HEK293 (cell line): ENCODE measurements around the gene FAM118B.

Source experiments
- CTCF ChIA-PET: fragments of 350-600 bp; formaldehyde crosslinking; extraction: SDS; loops from one replicate; lab custom pipeline; 2021; ENCODE audit warnings: antibody characterized with exemption; lab: Yijun Ruan, JAX
- POLR2A ChIA-PET: fragments of 300-600 bp; formaldehyde crosslinking; extraction: SDS; loops from one replicate; lab custom pipeline; 2020; ENCODE audit warnings: antibody characterized with exemption, inconsistent platforms; lab: Yijun Ruan, JAX
- H3K27ac ChIP-seq: fragments of 200-500 bp; sonication (Bioruptor generic); 2 replicates; pipeline ENCODE4 v1.5.1; 2014; ENCODE audit warnings: low read depth, low read length, control low read depth, inconsistent platforms; ENCODE audit errors: extremely low read depth
- H3K36me3 ChIP-seq, 2 experiments: fragments of 200-500 bp in 1 of 2; sonication (Bioruptor generic) in 1 of 2; 1 replicate in 1 of 2; 2 replicates in 1 of 2; pipeline ENCODE4 v1.5.1; 2014 to 2017; ENCODE audit warnings: inconsistent platforms in 2 of 2, low read length in 2 of 2; ENCODE audit not compliant: control insufficient read depth in 2 of 2, insufficient read depth in 1 of 2
- H3K4me1 ChIP-seq: fragments of 200-500 bp; sonication (Bioruptor generic); 2 replicates; pipeline ENCODE4 v1.5.1; 2014; ENCODE audit warnings: mild to moderate bottlenecking, low read length, inconsistent platforms; ENCODE audit not compliant: control insufficient read depth, insufficient read depth
- H3K4me3 ChIP-seq: 2 replicates; pipeline ENCODE4 v1.5.1; 2011; ENCODE audit warnings: low read depth, mild to moderate bottlenecking, control low read depth, low read length, moderate library complexity
- H3K9me3 ChIP-seq: fragments of 200-500 bp; sonication (Bioruptor generic); 2 replicates; pipeline ENCODE4 v1.5.1; 2014; ENCODE audit warnings: low read depth, low read length, inconsistent platforms; ENCODE audit not compliant: control insufficient read depth, insufficient read depth
- BCL11A ChIP-seq: fragments of 450-650 bp; formaldehyde crosslinking; IDR thresholded peaks from 2 replicates; pipeline ENCODE4 v1.5.1; 2016; ENCODE audit warnings: low read depth, missing biosample characterization, missing genetic modification characterization
- GLIS1 ChIP-seq: fragments of 450-650 bp; formaldehyde crosslinking; IDR thresholded peaks from 2 replicates; pipeline ENCODE4 v1.5.1; 2016; ENCODE audit warnings: missing biosample characterization, missing genetic modification characterization
- INSM2 ChIP-seq: fragments of 450-650 bp; formaldehyde crosslinking; IDR thresholded peaks from 2 replicates; pipeline ENCODE4 v1.5.1; 2016; ENCODE audit warnings: missing biosample characterization, missing genetic modification characterization
- MEIS1 ChIP-seq: sonication (generic); formaldehyde crosslinking; IDR thresholded peaks from 2 replicates; pipeline ENCODE4 v1.8.1; 2022; ENCODE audit warnings: missing genetic modification reagents, mild to moderate bottlenecking, borderline replicate concordance
- REST ChIP-seq: fragments of 450-650 bp; formaldehyde crosslinking; IDR thresholded peaks from 2 replicates; pipeline ENCODE4 v1.5.1; 2016; ENCODE audit warnings: missing biosample characterization, missing genetic modification characterization
- ZBTB17 ChIP-seq: fragments of 450-650 bp; formaldehyde crosslinking; IDR thresholded peaks from 2 replicates; pipeline ENCODE4 v1.5.1; 2016; ENCODE audit warnings: missing biosample characterization, missing genetic modification characterization
- ZNF132 ChIP-seq: fragments of 450-650 bp; formaldehyde crosslinking; IDR thresholded peaks from 2 replicates; pipeline ENCODE4 v1.5.1; 2017; ENCODE audit warnings: missing biosample characterization, missing genetic modification characterization, borderline replicate concordance
- ZNF146 ChIP-seq: fragments of 450-650 bp; formaldehyde crosslinking; IDR thresholded peaks from 2 replicates; pipeline ENCODE4 v1.5.1; 2016; ENCODE audit warnings: missing biosample characterization, missing genetic modification characterization
- ZNF184 ChIP-seq: fragments of 450-650 bp; IDR thresholded peaks from 2 replicates; pipeline ENCODE4 v1.5.1; 2018; ENCODE audit warnings: missing biosample characterization, mild to moderate bottlenecking, missing genetic modification characterization
- ZNF214 ChIP-seq: fragments of 450-650 bp; formaldehyde crosslinking; IDR thresholded peaks from 2 replicates; pipeline ENCODE4 v1.5.1; 2017; ENCODE audit warnings: missing biosample characterization, mild to moderate bottlenecking, missing genetic modification characterization, borderline replicate concordance
- ZNF248 ChIP-seq: fragments of 450-650 bp; formaldehyde crosslinking; IDR thresholded peaks from 2 replicates; pipeline ENCODE4 v1.5.1; 2017; ENCODE audit warnings: missing biosample characterization, missing genetic modification characterization
- ZNF416 ChIP-seq: fragments of 450-650 bp; formaldehyde crosslinking; IDR thresholded peaks from 2 replicates; pipeline ENCODE4 v1.5.1; 2016; ENCODE audit warnings: missing biosample characterization, missing genetic modification characterization
- ZNF488 ChIP-seq: fragments of 450-650 bp; formaldehyde crosslinking; IDR thresholded peaks from 2 replicates; pipeline ENCODE4 v1.5.1; 2016; ENCODE audit warnings: missing biosample characterization, missing genetic modification characterization
- ZNF660 ChIP-seq: fragments of 450-650 bp; IDR thresholded peaks from 2 replicates; pipeline ENCODE4 v1.5.1; 2018; ENCODE audit warnings: missing biosample characterization, mild to moderate bottlenecking, missing genetic modification characterization
- ZSCAN16 ChIP-seq: fragments of 450-650 bp; formaldehyde crosslinking; IDR thresholded peaks from 2 replicates; pipeline ENCODE4 v1.5.1; 2016; ENCODE audit warnings: missing biosample characterization, missing genetic modification characterization
- ZSCAN30 ChIP-seq: fragments of 450-650 bp; IDR thresholded peaks from 2 replicates; pipeline ENCODE4 v1.5.1; 2018; ENCODE audit warnings: missing biosample characterization, mild to moderate bottlenecking, missing genetic modification characterization, moderate library complexity

FAM118B gene

GRCh38 chr11:126181939-126182730, 29.4 kb upstream of the FAM118B start (continued):
- TF ChIP-seq REST (tag by site-specific recombination) (no peak), ZSCAN30 (tag by site-specific recombination) (no peak), GLIS1 (tag by site-specific recombination) (no peak)

- Histone ChIP-seq H3K27ac (no peak overlapping the region), H3K4me1 (no peaks in the 10 kb centered on the region), H3K9me3 (no peaks in the 10 kb centered on the region), H3K36me3 (no peaks in the 10 kb centered on the region), H3K4me3 (no peak overlapping the region)
- TF ChIP-seq ZNF488 (tag by site-specific recombination) (no peak), BCL11A (tag by site-specific recombination) (no peak), ZNF416 (tag by site-specific recombination) (no peak), ZNF184 (no peak), REST (tag by site-specific recombination) (no peak), ZNF132 (tag by site-specific recombination) (no peak), ZBTB17 (tag by site-specific recombination) (no peak), INSM2 (tag by site-specific recombination) (no peak), ZNF248 (tag by site-specific recombination) (no peak), ZNF660 (tag by site-specific recombination) (no peak), MEIS1 (CRISPR knock-in tag) (no peak), ZSCAN16 (tag by site-specific recombination) (no peak), ZNF214 (no peak), ZNF146 (no peak)
- CTCF ChIA-PET, result interaction anchor here (0.7 to 1.8 kb wide), 4 partner anchors 11 to 570 kb away, joined by 3 to 6 read pairs (median 4); no protein-coding TSS in a partner anchor
- POLR2A ChIA-PET, result no interaction called here
These were observed 28.7 kb upstream of the FAM118B start for GRCh38 chr11:126182787-126183445.
